Esophagus squamous epithelium (tissue), 5 donors: Measurements from ENCODE around the gene FOXP4. TPM values are rescaled to one million over a fixed set of nuclear protein-coding genes. Genes with fewer than 3 reads are reported as not detected.

Experiments
- DNase-seq: peaks from one replicate; lab custom pipeline; 2025; lab: John Stamatoyannopoulos, UW
- H3K27ac ChIP-seq, 4 donors: fragments of 200-600 bp; sonication (generic); one replicate each; pipeline ENCODE4 v1.5.1; 2016 to 2019; ENCODE audit warnings: mild to moderate bottlenecking in 1 of 4
- H3K27me3 ChIP-seq, 4 donors: fragments of 200-600 bp; sonication (generic); 1 replicate in 3 of 4; 2 replicates in 1 of 4; pipeline versions ENCODE4 v1.5.1 to v1.6.0; 2017 to 2021; ENCODE audit warnings: antibody characterized with exemption in 1 of 4
- H3K36me3 ChIP-seq, 3 donors: fragments of 200-600 bp; sonication (generic); one replicate each; pipeline ENCODE4 v1.5.1; 2016 to 2019
- H3K4me1 ChIP-seq, 3 donors: fragments of 200-600 bp; sonication (generic); one replicate each; pipeline ENCODE4 v1.5.1; 2017 to 2019
- H3K4me3 ChIP-seq, 4 donors: fragments of 200-600 bp; sonication (generic); 1 replicate in 3 of 4; 2 replicates in 1 of 4; pipeline ENCODE4 v1.5.1; 2016 to 2019; ENCODE audit warnings: mild to moderate bottlenecking in 2 of 4, moderate library complexity in 1 of 4
- H3K9me3 ChIP-seq, 3 donors: fragments of 200-600 bp; sonication (generic); one replicate each; pipeline ENCODE4 v1.5.1; 2016 to 2019
- POLR2A ChIP-seq, 4 donors: fragments of 450-650 bp; IDR thresholded peaks; one replicate each; pipeline ENCODE4 v1.6.1; 2017; ENCODE audit warnings: antibody characterized with exemption in 4 of 4, mild to moderate bottlenecking in 4 of 4, moderate library complexity in 3 of 4
- WGBS, 2 donors: methylation state at CpG; one replicate each; pipeline ENCODE4 v1.1.5; 2018; 5-methylcytosine and 5-hydroxymethylcytosine counted together
- intact Hi-C: fragments of 100-400 bp; cut with DNase I; formaldehyde crosslinking; loops from one replicate; pipeline ENCODE4 v1.15.0; 2022
- total RNA-seq, 4 donors: library from RNA; depleted of rRNA; stranded (reverse); fragments of >200 nt; gene quantifications; one replicate each; pipeline ENCODE4 v1.1.0, GENCODE V29; 2016
- TF ChIP-seq, protein P1 (sequence below), 6 experiments: fragments of 450-650 bp in 4 of 6; fragments of 200-600 bp in 2 of 6; sonication (generic) in 2 of 6; IDR thresholded peaks; one replicate each; pipeline ENCODE4 v1.5.1; 2016 to 2019; ENCODE audit warnings: antibody characterized with exemption in 6 of 6, mild to moderate bottlenecking in 4 of 6, moderate library complexity in 4 of 6
- donor health status: DM: yes; HTN: yes; CAD: no.

The FOXP4 gene
- total RNA-seq, 4 donors from 2014 or later = 2.2 to 10.3 (median 6.8) TPM

GRCh38 chr6:41596807-41597206 is 50.6 kb downstream of the FOXP4 start:
- 91 to 97% methylated on average over 6 to 11 of the region's 11 CpGs for WGBS, 2 donors

DNA sequence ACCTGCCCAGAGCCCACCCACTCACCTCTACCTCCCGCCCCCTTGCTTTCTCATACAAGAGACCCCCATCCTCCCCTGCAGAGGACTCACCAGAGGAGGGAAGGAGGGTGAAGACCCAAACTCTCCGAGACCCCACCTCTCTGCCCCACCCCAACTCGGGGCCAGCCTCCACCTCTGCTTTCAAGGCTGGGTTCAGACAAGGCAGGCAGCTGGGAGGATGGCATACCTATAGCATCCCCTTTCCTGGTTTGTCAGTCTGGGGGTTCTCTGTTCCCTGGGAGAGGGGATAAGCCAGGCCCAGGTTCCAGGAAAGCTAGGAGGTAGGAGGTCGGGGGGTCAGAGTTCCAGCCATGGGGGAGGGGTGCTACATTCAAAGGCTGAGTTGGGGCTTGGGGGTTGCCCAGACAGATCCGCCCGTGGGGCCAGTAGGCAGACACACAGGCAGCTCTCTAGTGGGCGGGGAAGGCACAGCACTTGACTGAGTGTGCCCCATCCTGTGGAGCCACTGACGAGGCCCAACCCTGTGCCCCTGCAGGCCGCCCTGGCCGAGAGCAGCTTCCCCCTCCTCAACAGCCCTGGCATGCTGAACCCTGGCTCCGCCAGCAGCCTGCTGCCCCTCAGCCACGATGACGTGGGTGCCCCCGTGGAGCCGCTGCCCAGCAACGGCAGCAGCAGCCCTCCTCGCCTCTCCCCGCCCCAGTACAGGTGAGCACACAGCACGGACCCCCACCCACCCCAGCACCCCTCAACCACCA is 51.2 kb downstream of the FOXP4 start:
- no peaks in the 10 kb centered on the region for H3K9me3 ChIP-seq
- TF ChIP-seq, protein P1, sequence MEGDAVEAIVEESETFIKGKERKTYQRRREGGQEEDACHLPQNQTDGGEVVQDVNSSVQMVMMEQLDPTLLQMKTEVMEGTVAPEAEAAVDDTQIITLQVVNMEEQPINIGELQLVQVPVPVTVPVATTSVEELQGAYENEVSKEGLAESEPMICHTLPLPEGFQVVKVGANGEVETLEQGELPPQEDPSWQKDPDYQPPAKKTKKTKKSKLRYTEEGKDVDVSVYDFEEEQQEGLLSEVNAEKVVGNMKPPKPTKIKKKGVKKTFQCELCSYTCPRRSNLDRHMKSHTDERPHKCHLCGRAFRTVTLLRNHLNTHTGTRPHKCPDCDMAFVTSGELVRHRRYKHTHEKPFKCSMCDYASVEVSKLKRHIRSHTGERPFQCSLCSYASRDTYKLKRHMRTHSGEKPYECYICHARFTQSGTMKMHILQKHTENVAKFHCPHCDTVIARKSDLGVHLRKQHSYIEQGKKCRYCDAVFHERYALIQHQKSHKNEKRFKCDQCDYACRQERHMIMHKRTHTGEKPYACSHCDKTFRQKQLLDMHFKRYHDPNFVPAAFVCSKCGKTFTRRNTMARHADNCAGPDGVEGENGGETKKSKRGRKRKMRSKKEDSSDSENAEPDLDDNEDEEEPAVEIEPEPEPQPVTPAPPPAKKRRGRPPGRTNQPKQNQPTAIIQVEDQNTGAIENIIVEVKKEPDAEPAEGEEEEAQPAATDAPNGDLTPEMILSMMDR (IDR thresholded peaks at IDR 0.05) = no peak
- TF ChIP-seq POLR2A (IDR thresholded peaks at IDR 0.05) = no peak
- no peaks in the 10 kb centered on the region for H3K27me3 ChIP-seq
- H3K4me1 ChIP-seq = no peaks in the 10 kb centered on the region
- intact Hi-C loops = no loop called here
- no peak overlapping the region for H3K27ac ChIP-seq
- H3K4me3 ChIP-seq = no peak overlapping the region
- peaks cover 7 to 69% (median 8%) of the 10 kb centered on the region in 3 donors for H3K36me3 ChIP-seq
- no peak for DNase-seq
- 80% methylated on average over 5 of the region's 19 CpGs; no CpG with 5 or more reads in 1 of the 2 donors for WGBS, 2 donors

More at GRCh38 chr6:41596807-41597206, 50.6 kb downstream of the FOXP4 start:
- H3K9me3 ChIP-seq = no peaks in the 10 kb centered on the region
- intact Hi-C loops = no loop called here
- H3K36me3 ChIP-seq = peaks cover 7 to 69% (median 8%) of the 10 kb centered on the region in 3 donors
- no peaks in the 10 kb centered on the region for H3K4me1 ChIP-seq
- H3K4me3 ChIP-seq = no peak overlapping the region
- H3K27me3 ChIP-seq = no peaks in the 10 kb centered on the region
- H3K27ac ChIP-seq = no peak overlapping the region
- DNase-seq = no peak
- TF ChIP-seq, protein P1 (IDR thresholded peaks at IDR 0.05) = no peak
- TF ChIP-seq POLR2A (IDR thresholded peaks at IDR 0.05) = no peak

- DNase-seq = no peak
- Histone ChIP-seq H3K36me3 (peaks cover 7 to 61% (median 8%) of the 10 kb centered on the region in 3 donors), H3K27ac (no peak overlapping the region), H3K4me1 (peaks cover 5 to 10% (median 8%) of the 10 kb centered on the region in 3 donors), H3K9me3 (no peaks in the 10 kb centered on the region), H3K27me3 (no peaks in the 10 kb centered on the region), H3K4me3 (no peak overlapping the region)
- no CpG with 5 or more reads among the region's 8 CpGs for WGBS, 2 donors
- no peak for TF ChIP-seq POLR2A (IDR thresholded peaks at IDR 0.05)
- TF ChIP-seq, protein P1 (IDR thresholded peaks at IDR 0.05) = no peak
- intact Hi-C loops = no loop called here
These were observed 52.5 kb downstream of the FOXP4 start for GRCh38 chr6:41598670-41599014.

GRCh38 chr6:41599015-41599851 is 53.1 kb downstream of the FOXP4 start:
- DNase-seq = no peak
- H3K27ac ChIP-seq = no peak overlapping the region
- H3K9me3 ChIP-seq = no peaks in the 10 kb centered on the region
- H3K27me3 ChIP-seq = no peaks in the 10 kb centered on the region
- H3K4me1 ChIP-seq = peaks cover 5 to 10% (median 8%) of the 10 kb centered on the region in 3 donors
- WGBS, 2 donors = 8 to 72% methylated on average over 4 to 8 of the region's 21 CpGs
- H3K4me3 ChIP-seq = no peak overlapping the region
- H3K36me3 ChIP-seq = peaks cover 7 to 55% (median 8%) of the 10 kb centered on the region in 3 donors
- intact Hi-C loops = no loop called here
- TF ChIP-seq POLR2A (IDR thresholded peaks at IDR 0.05) = no peak
- TF ChIP-seq, protein P1 (IDR thresholded peaks at IDR 0.05) = no peak
